H9 (cell line): ENCODE data around the gene AMELX. TPM values are rescaled to one million over a fixed set of nuclear protein-coding genes. Genes with fewer than 3 reads are reported as not detected.

ENCODE experiments used
- DNase-seq: peaks from one replicate; pipeline ENCODE4 v3.0.0-alpha.2; 2017
- H2AFZ ChIP-seq: one replicate; pipeline ENCODE4 v1.6.1; 2013; ENCODE audit warnings: mild to moderate bottlenecking, low read length, control low read depth, moderate library complexity
- H2AK5ac ChIP-seq: 2 replicates; pipeline ENCODE4 v1.6.1; 2013; ENCODE audit warnings: low read length, control low read depth, mixed read lengths; ENCODE audit not compliant: insufficient read length
- H2BK120ac ChIP-seq: one replicate; pipeline ENCODE4 v1.6.1; 2013; ENCODE audit warnings: low read depth, mild to moderate bottlenecking, low read length, control low read depth, inconsistent platforms; ENCODE audit not compliant: poor library complexity, severe bottlenecking
- H2BK12ac ChIP-seq: 2 replicates; pipeline ENCODE4 v1.6.1; 2013; ENCODE audit warnings: low read length, control low read depth, mixed read lengths, low read depth; ENCODE audit not compliant: insufficient read length
- H2BK15ac ChIP-seq: 2 replicates; pipeline ENCODE4 v1.6.1; 2013; ENCODE audit warnings: low read depth, low read length, control low read depth
- H2BK20ac ChIP-seq: one replicate; pipeline ENCODE4 v1.6.1; 2013; ENCODE audit warnings: low read depth, mild to moderate bottlenecking, low read length, control low read depth, inconsistent platforms; ENCODE audit not compliant: poor library complexity, severe bottlenecking
- H2BK5ac ChIP-seq: 2 replicates; pipeline ENCODE4 v1.6.1; 2013; ENCODE audit warnings: low read length, control low read depth, mixed read lengths; ENCODE audit not compliant: insufficient read length
- H3K14ac ChIP-seq: 2 replicates; pipeline ENCODE4 v1.6.1; 2013; ENCODE audit warnings: low read length, control low read depth; ENCODE audit not compliant: insufficient read depth
- H3K18ac ChIP-seq: 2 replicates; pipeline ENCODE4 v1.6.1; 2013; ENCODE audit warnings: low read depth, mild to moderate bottlenecking, mixed read lengths, low read length, control low read depth; ENCODE audit not compliant: insufficient read length
- H3K23ac ChIP-seq: 2 replicates; pipeline ENCODE4 v1.6.1; 2013; ENCODE audit warnings: low read length, control low read depth, mixed read lengths, low read depth; ENCODE audit not compliant: insufficient read length
- H3K23me2 ChIP-seq: 2 replicates; pipeline ENCODE4 v1.6.1; 2013; ENCODE audit warnings: low read depth, mild to moderate bottlenecking, mixed read lengths, low read length, control low read depth; ENCODE audit not compliant: insufficient read length, poor library complexity, severe bottlenecking
- H3K27ac ChIP-seq: 2 replicates; pipeline ENCODE4 v1.5.1; 2013; ENCODE audit warnings: low read length, control low read depth, mixed read lengths, low read depth; ENCODE audit not compliant: insufficient read length
- H3K27me3 ChIP-seq: 2 replicates; pipeline ENCODE4 v1.6.1; 2013; ENCODE audit warnings: low read length, control low read depth, inconsistent platforms; ENCODE audit not compliant: insufficient read depth
- H3K4ac ChIP-seq: 2 replicates; pipeline ENCODE4 v1.6.1; 2013; ENCODE audit warnings: low read depth, mild to moderate bottlenecking, control low read depth, inconsistent platforms, low read length, moderate library complexity
- H3K4me1 ChIP-seq: 2 replicates; pipeline ENCODE4 v1.6.1; 2013; ENCODE audit warnings: low read length, control low read depth, inconsistent platforms; ENCODE audit not compliant: insufficient read depth
- H3K4me2 ChIP-seq: 2 replicates; pipeline ENCODE4 v1.6.1; 2013; ENCODE audit warnings: low read length, control low read depth, mixed read lengths; ENCODE audit not compliant: insufficient read length, insufficient read depth
- H3K56ac ChIP-seq: 2 replicates; pipeline ENCODE4 v1.6.1; 2013; ENCODE audit warnings: low read depth, mild to moderate bottlenecking, mixed read lengths, low read length, control low read depth; ENCODE audit not compliant: insufficient read length
- H3K79me1 ChIP-seq: 2 replicates; pipeline ENCODE4 v1.6.1; 2013; ENCODE audit warnings: low read depth, mild to moderate bottlenecking, moderate library complexity, low read length, control low read depth, inconsistent platforms; ENCODE audit not compliant: insufficient read depth, poor library complexity, severe bottlenecking
- H3K79me2 ChIP-seq: 2 replicates; pipeline ENCODE4 v1.6.1; 2013; ENCODE audit warnings: low read length, control low read depth, inconsistent platforms; ENCODE audit not compliant: insufficient read depth
- H3K9ac ChIP-seq: 2 replicates; pipeline ENCODE4 v1.6.1; 2013; ENCODE audit warnings: low read length, control low read depth, mixed read lengths; ENCODE audit not compliant: insufficient read length; ENCODE audit errors: extremely low read depth
- H3K9me3 ChIP-seq: one replicate; pipeline ENCODE4 v1.6.1; 2013; ENCODE audit warnings: low read depth, low read length, inconsistent platforms; ENCODE audit not compliant: control insufficient read depth
- H3T11ph ChIP-seq: one replicate; pipeline ENCODE4 v1.6.1; 2013; ENCODE audit warnings: mild to moderate bottlenecking, low read length, control low read depth, inconsistent platforms
- H4K20me1 ChIP-seq: one replicate; pipeline ENCODE4 v1.6.1; 2013; ENCODE audit not compliant: control insufficient read depth, insufficient read length, insufficient read depth
- H4K5ac ChIP-seq: 2 replicates; pipeline ENCODE4 v1.6.1; 2013; ENCODE audit warnings: low read depth, mild to moderate bottlenecking, mixed read lengths, low read length, control low read depth; ENCODE audit not compliant: insufficient read length
- H4K8ac ChIP-seq: replicated peaks from 2 replicates; pipeline ENCODE4 v1.6.1; 2013; ENCODE audit warnings: low read length, control low read depth, mixed read lengths, low read depth; ENCODE audit not compliant: insufficient read length
- H4K91ac ChIP-seq: 2 replicates; pipeline ENCODE4 v1.6.1; 2013; ENCODE audit warnings: low read depth, mild to moderate bottlenecking, moderate library complexity, mixed read lengths, low read length, control low read depth; ENCODE audit not compliant: insufficient read length
- H3K27ac Mint-ChIP-seq, 3 experiments: 2 replicates in 2 of 3; 3 replicates in 1 of 3; pipeline ENCODE4 v1.8.0; 2020 to 2021; ENCODE audit warnings: mixed read lengths in 3 of 3, mild to moderate bottlenecking in 1 of 3, moderate library complexity in 1 of 3
- H3K27me3 Mint-ChIP-seq: 2 replicates; pipeline ENCODE4 v1.8.0; 2021; ENCODE audit warnings: low read depth, mild to moderate bottlenecking, moderate library complexity, mixed read lengths
- H3K36me3 Mint-ChIP-seq, 3 experiments: 2 replicates in 2 of 3; 3 replicates in 1 of 3; pipeline ENCODE4 v1.8.0; 2020 to 2021; ENCODE audit warnings: low read depth in 3 of 3, mixed read lengths in 3 of 3; ENCODE audit not compliant: insufficient read depth in 1 of 3
- H3K4me1 Mint-ChIP-seq, 2 experiments: 2 replicates each; pipeline ENCODE4 v1.8.0; 2020; ENCODE audit warnings: mixed read lengths in 2 of 2
- H3K4me3 Mint-ChIP-seq, 2 experiments: 2 replicates in 1 of 2; 3 replicates in 1 of 2; pipeline ENCODE4 v1.8.0; 2020 to 2021; ENCODE audit warnings: mild to moderate bottlenecking in 2 of 2, mixed read lengths in 2 of 2, moderate library complexity in 1 of 2
- H3K9me3 Mint-ChIP-seq, 2 experiments: 2 replicates in 1 of 2; 3 replicates in 1 of 2; pipeline ENCODE4 v1.8.0; 2020; ENCODE audit warnings: mild to moderate bottlenecking in 2 of 2, mixed read lengths in 2 of 2, moderate library complexity in 1 of 2
- CTCF ChIP-seq: fragments of 200-600 bp; sonication (generic); conservative IDR thresholded peaks from 3 replicates; pipeline ENCODE4 v1.8.0; 2021; ENCODE audit warnings: antibody characterized with exemption, mild to moderate bottlenecking
- WGBS: extraction: QIAGEN DNeasy Blood & Tissue Kit; methylation state at CpG from one replicate; pipeline ENCODE4 v1.1.7; 2013; ENCODE audit warnings: missing lambda C conversion rate, low lambda C conversion rate, mixed read lengths; ENCODE audit not compliant: insufficient read length; ENCODE audit errors: extremely low coverage; 5-methylcytosine and 5-hydroxymethylcytosine counted together
- total RNA-seq: library from RNA; stranded (reverse); gene quantifications from 2 replicates; pipeline ENCODE4 v1.2.1, GENCODE V29; 2021

The AMELX gene
- total RNA-seq, 1 experiment from 2014 or later = not detected

- Histone ChIP-seq H2BK20ac (no peak overlapping the region), H2BK12ac (no peak overlapping the region), H3K23me2 (no peaks in the 10 kb centered on the region), H3K79me1 (no peaks in the 10 kb centered on the region), H2AFZ (no peak overlapping the region), H3K14ac (no peak overlapping the region), H2BK5ac (no peak overlapping the region), H4K91ac (no peak overlapping the region), H3K4me2 (no peak overlapping the region), H3K27me3 (no peaks in the 10 kb centered on the region), H4K20me1 (no peaks in the 10 kb centered on the region), H3K56ac (no peak overlapping the region), H2BK120ac (no peak overlapping the region), H3K4me1 (no peaks in the 10 kb centered on the region), H3K23ac (no peak overlapping the region), H2BK15ac (no peak overlapping the region), H3K18ac (no peak overlapping the region), H3T11ph (no peak overlapping the region), H3K9ac (no peak overlapping the region), H3K4ac (no peak overlapping the region), H2AK5ac (no peak overlapping the region), H4K5ac (no peak overlapping the region), H3K79me2 (no peaks in the 10 kb centered on the region), H3K27ac (no peak overlapping the region), H4K8ac (no peak overlapping the region), H3K9me3 (no peaks in the 10 kb centered on the region)
- H3K4me1 Mint-ChIP-seq = no peaks in the 10 kb centered on the region; a peak in 1 of 4 replicates
- peaks cover 53 to 57% of the 10 kb centered on the region in 2 experiments for H3K9me3 Mint-ChIP-seq
- H3K36me3 Mint-ChIP-seq = peaks cover 0 to 2% (median 0%) of the 10 kb centered on the region in 3 experiments; a peak in 3 of 7 replicates
- WGBS = no CpG with 5 or more reads among the region's 8 CpGs
- no peaks in the 10 kb centered on the region; the same call in none of the 2 replicates for H3K27me3 Mint-ChIP-seq
- TF ChIP-seq CTCF = no peak
- DNase-seq = no peak
- H3K4me3 Mint-ChIP-seq = no peak overlapping the region
- no peak overlapping the region for H3K27ac Mint-ChIP-seq
Observed at GRCh38 chrX:11290416-11291102, 2.7 kb upstream of the AMELX start.
